ENCODE data around the gene TNFSF15.
"Not testable (repeated sequence)": the region's sequence is repeated elsewhere in the genome, so short reads cannot be mapped to it uniquely, and the experiment has no call there.

TNFSF15 gene

DNA sequence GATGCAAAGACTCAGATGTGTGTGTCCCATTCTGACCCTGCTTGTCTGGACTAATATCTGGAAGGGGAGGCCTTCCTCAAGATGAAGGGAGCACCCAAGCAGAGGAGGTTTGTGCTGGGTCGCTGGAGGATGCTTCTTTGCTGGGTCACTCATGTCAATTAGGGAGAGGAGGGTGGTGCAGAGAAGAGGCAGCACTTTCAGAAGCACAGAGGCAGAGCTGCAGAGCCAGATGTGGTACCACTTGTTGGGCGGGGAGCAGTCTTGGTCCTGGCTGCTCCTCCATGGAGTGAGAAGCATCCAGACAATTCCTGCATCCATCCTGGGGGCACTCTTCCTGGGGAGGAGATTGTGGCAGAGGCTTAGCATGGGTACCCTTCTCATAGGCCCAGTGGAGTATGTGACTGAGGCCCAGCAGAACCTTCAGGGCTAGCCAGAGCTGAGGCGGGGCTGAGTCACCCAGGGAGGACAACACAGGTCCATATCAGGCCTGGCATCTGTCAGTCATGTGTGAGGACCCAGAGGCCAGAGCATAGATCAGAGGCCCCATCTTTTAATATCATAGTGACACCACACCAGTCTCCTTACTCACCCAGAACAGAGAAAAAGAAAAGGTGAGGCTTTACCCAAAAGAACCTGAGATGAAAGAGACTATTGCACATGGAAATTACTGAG, 59.8 kb downstream of the TNFSF15 start:
- no peak for DNase-seq

DNA sequence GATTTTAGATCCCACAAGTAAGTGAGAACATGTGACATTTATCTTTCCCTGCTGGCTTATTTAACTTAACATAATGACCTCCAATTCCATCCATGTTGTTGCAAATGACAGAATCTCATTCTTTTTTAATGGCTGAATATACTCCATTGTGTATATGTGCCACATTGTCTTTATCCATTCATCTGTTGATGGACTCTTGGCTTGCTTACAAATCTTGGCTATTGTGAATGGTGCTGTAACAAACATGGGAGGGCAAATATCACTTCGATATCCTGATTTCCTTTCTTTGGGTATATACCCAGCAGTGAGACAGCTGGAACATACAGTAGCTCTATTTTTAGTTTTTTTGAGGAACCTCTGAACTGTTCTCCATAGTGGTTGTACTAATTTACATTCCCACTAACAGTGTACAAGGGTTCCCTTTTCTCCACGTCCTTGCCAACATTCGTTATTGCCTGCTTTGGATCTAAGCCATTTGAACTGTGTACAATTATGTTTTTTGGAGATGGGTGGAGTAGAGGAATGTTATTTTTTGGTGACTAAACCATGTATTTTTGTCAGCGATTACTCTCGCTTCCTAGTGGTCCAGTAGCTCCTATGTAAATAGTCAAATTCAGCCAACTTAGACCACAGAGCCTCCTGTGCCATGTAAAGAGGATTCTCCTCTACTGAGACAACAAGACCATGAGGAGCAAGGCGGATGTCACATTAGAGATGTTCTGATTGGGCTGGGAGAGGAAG, 60.6 kb downstream of the TNFSF15 start:
- peak; percentile 72 for DNase-seq

DNA sequence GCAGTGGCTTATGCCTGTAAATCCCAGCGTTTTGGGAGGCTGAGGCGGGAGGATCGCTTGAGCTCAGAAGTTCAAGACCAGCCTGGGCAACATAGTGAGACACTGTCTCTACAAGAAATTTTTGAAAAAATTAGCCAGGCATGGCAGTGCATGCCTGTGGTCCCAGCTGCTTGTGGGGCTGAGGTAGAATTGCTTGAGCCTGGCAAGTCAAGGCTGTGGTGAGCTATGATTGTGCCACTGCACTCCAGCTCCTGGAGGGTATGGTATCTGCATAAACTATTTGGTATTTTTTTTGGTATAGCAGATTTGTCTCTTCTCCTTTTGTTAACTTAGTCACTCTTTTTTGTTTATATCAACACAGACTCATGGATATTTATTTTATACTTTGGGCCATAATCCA, 62.4 kb downstream of the TNFSF15 start:
- DNase-seq: no peak

DNA sequence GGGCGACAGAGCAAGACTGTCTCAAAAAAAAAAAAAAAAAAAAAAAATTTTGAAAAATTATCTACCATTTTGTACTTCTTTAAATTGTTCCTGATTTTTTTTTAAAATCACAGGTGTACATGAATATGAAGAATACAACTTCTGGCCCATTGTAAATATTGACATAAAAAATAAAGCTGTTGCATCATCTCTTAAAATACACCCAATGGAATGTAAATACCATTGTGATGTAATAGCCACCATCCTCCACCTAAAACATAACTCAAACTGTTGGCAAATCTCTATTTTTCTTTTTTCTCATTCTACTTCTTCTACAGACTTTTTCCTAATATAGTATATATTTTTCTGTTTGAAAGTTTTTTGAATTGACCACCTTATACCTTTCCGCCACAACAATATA, 62.9 kb downstream of the TNFSF15 start:
- no peak for DNase-seq

DNA sequence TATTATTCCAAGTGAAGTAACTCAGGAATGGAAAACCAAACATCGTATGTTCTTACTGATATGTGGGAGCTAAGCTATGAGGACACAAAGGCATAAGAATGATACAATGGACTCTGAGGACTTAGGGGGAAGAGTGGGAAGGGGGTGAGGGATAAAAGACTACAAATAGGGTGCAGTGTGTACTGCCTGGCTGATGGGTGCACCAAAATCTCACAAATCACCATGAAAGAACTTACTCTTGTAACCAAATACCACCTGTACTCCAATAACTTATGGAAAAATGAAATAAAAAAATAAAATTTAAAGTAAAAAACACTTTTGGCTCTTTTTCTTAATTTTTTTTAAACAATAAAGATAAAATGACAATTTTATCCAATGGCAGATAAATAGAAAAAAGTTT, 64.3 kb downstream of the TNFSF15 start:
- not testable (repeated sequence) for DNase-seq

DNA sequence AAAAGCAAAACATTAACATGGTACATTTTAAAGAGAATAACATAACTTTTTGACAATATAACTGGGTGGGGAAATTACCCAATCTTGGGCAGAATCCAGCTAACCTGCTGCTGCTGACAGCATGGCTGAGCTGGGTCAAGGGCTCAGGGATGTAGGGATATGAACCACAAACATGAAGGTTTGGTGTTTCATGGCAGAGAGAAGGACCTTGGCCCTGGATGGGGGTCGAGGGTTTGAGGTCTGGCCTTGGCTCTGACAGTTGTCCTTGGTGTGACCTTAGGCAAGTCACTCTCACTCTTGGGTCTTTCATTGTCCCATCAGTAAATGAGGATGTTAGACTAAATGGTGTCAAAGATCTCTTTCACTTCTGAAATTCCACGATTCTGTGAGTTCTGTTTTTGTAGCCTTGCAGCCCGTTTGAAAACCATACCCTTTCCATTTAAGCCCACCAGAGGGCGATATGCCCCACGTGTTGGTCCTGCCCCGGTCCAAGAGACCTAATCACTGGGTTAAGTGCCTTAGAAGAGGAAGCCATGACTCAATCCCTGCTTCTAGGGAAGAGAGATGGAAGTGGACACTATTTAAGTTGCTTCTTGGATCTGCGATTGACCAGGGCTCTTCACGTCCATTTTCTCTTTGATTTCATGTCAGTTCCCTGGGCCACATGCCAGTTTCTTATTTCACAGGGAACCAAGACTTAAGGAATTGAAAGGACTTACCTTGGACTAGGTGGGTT, 67.1 kb downstream of the TNFSF15 start:
- peak; percentile 80 for DNase-seq

DNA sequence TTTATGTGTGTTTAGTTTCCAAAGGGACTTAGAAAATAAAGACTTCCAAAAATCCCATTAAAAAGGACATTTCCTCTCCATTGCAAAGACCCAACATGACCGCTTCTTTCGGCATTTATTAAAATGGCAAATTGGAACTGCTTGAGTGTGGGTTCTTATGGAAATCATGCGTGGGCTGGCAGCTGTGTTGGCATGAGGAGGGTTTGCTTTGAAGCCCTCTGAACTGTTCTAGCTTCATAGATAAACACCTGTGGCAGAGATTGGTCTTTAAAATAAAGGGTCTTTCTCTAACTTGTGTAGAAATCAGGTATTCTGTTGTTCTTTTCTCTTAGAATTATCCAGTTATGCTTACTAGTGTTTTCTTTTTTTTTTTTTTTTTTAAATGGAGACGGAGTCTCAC, 68.0 kb downstream of the TNFSF15 start:
- DNase-seq: no peak

DNA sequence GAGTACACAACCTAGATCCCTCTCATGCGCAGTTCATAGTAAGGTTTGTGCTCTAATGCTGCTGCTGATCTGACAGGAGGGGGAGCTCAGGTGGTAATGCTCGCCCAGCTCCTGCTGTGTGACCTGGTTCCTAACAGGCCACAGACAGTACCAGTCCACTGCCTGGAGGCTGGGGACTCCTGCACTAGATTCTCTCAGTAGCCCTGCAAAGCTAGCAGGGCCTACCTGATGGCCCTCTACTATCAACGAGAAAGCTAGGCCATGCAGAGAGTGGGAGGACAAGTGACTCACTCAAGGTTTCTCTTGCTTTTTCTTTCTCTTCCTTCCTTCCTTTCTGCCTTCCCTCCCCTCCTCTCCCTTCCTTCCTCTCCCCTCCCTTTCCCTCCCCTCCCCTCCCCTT, 68.7 kb downstream of the TNFSF15 start:
- DNase-seq: no peak

DNA sequence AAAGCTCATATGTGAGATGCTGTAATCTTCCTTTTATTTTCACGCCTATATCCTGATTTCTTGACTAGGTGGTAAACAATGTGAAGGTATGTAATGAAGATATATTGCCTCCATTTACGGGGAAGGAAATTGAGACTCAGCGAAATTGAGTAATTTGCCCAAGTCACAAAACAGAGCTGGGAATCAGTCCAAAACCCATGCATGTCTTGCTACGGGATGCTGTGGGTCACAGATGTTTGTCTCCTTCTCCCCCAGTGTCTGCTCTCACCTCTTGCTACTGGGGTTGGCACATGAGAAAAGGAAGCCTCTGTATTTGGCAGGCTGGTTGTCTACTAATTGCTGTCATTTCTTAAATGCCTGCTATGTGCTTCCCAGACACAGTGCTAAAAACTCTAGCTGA, 70.1 kb downstream of the TNFSF15 start:
- DNase-seq: no peak

DNA sequence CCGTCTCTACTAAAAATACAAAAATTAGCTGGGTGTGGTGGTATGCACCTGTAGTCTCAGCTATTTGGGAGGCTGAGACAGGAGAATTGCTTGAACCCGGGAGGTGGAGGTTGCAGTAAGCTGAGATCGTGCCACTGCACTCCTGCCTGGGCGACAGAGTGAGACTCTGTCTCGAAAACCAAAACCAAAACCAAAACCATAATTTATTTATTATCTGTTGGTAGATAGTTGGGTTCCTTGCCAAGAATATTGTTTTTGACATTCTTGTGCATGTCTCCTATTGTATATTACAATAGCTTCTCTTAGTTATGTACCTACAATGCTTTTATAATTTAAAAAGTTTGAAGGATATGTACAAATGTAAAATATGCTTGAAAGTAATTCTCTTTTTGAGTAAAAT, 70.7 kb downstream of the TNFSF15 start:
- not testable (repeated sequence) for DNase-seq

Measured in DMS153 (cell line).